Cardiac muscle cell (in vitro differentiated cells and primary cell): ENCODE measurements around the gene MIGA2. TPM values are rescaled to one million over a fixed set of nuclear protein-coding genes. Genes with fewer than 3 reads are reported as not detected.
A peak's percentile ranks its signal among the peaks of the same experiment; 100 is the strongest.

Experiments
- DNase-seq, 2 donors: peaks; one replicate each; pipeline versions ENCODE4 v3.0.0 to v3.0.0-alpha.2; 2010 to 2017; ENCODE audit warnings: low read depth in 1 of 2, low spot score in 1 of 2
- H3K27ac ChIP-seq: fragments of 200-600 bp; sonication (generic); 2 replicates; pipeline ENCODE4 v1.5.1; 2016
- H3K27me3 ChIP-seq: fragments of 200-600 bp; sonication (generic); 2 replicates; pipeline ENCODE4 v1.6.0; 2016; ENCODE audit warnings: control low read depth
- H3K36me3 ChIP-seq: fragments of 200-600 bp; sonication (generic); 2 replicates; pipeline ENCODE4 v1.5.1; 2016; ENCODE audit warnings: control low read depth
- H3K4me1 ChIP-seq: fragments of 200-600 bp; sonication (generic); 2 replicates; pipeline ENCODE4 v1.8.1; 2017; ENCODE audit warnings: low read depth, mild to moderate bottlenecking, mixed run types
- H3K4me3 ChIP-seq: fragments of 200-600 bp; sonication (generic); 2 replicates; pipeline ENCODE4 v1.5.1; 2016; ENCODE audit warnings: mild to moderate bottlenecking
- H3K9me3 ChIP-seq: fragments of 200-600 bp; sonication (generic); 2 replicates; pipeline ENCODE4 v1.5.1; 2017; ENCODE audit warnings: low read depth, mild to moderate bottlenecking, control low read depth
- CTCF ChIP-seq: IDR thresholded peaks from 2 replicates; pipeline ENCODE4 v1.5.1; 2012; ENCODE audit warnings: low read depth, mild to moderate bottlenecking, low read length
- polyA plus RNA-seq: library from polyadenylated mRNA; unstranded; fragments of >200 nt; fragmentation: Nextera tagmentation; extraction: Ambion mirVana; gene quantifications from 2 replicates; pipeline ENCODE4 v1.2.1, GENCODE V29; 2016
- total RNA-seq: library from RNA; depleted of rRNA; stranded (reverse); fragments of >200 nt; gene quantifications from 2 replicates; pipeline ENCODE4 v1.2.3, GENCODE V29; 2016

MIGA2 gene
- total and polyA plus RNA-seq, 2 experiments from 2014 or later = 48.7 to 69.8 TPM

- no peak for DNase-seq
- Histone ChIP-seq H3K4me1 (no peaks in the 10 kb centered on the region), H3K9me3 (no peaks in the 10 kb centered on the region), H3K36me3 (no peaks in the 10 kb centered on the region), H3K27me3 (no peaks in the 10 kb centered on the region), H3K27ac (no peak overlapping the region), H3K4me3 (no peak overlapping the region)
- no peak for TF ChIP-seq CTCF
Observed at GRCh38 chr9:129102095-129102525, 65.7 kb downstream of the MIGA2 start.

GRCh38 chr9:129102791-129103594 is 66.6 kb downstream of the MIGA2 start:
- Histone ChIP-seq H3K9me3 (no peaks in the 10 kb centered on the region), H3K27me3 (no peaks in the 10 kb centered on the region), H3K36me3 (no peaks in the 10 kb centered on the region), H3K4me3 (no peak overlapping the region), H3K4me1 (no peaks in the 10 kb centered on the region), H3K27ac (no peak overlapping the region)
- peak; percentile 69 for TF ChIP-seq CTCF
- peak; percentile 62 to 67 for DNase-seq

- no peak for DNase-seq
- Histone ChIP-seq H3K27me3 (no peaks in the 10 kb centered on the region), H3K27ac (no peak overlapping the region), H3K4me3 (no peak overlapping the region), H3K4me1 (no peaks in the 10 kb centered on the region), H3K9me3 (no peaks in the 10 kb centered on the region), H3K36me3 (no peaks in the 10 kb centered on the region)
- no peak for TF ChIP-seq CTCF
Observed at GRCh38 chr9:129103595-129103965, 67.2 kb downstream of the MIGA2 start.

- H3K27ac ChIP-seq = no peak overlapping the region
- no peaks in the 10 kb centered on the region for H3K27me3 ChIP-seq
- H3K36me3 ChIP-seq = no peaks in the 10 kb centered on the region
- no peak for TF ChIP-seq CTCF
- no peaks in the 10 kb centered on the region for H3K9me3 ChIP-seq
- H3K4me1 ChIP-seq = no peaks in the 10 kb centered on the region
- H3K4me3 ChIP-seq = no peak overlapping the region
- no peak for DNase-seq
Observed at GRCh38 chr9:129104051-129104450, 67.6 kb downstream of the MIGA2 start.

- H3K27me3 ChIP-seq = no peaks in the 10 kb centered on the region
- H3K4me1 ChIP-seq = no peaks in the 10 kb centered on the region
- no peak overlapping the region for H3K27ac ChIP-seq
- DNase-seq = no peak
- TF ChIP-seq CTCF = no peak
- H3K9me3 ChIP-seq = no peaks in the 10 kb centered on the region
- H3K4me3 ChIP-seq = no peak overlapping the region
- H3K36me3 ChIP-seq = no peaks in the 10 kb centered on the region
Observed at GRCh38 chr9:129105857-129106694, 69.7 kb downstream of the MIGA2 start.
